Ecto neural progenitor cell (in vitro differentiated cells): ENCODE data around the gene CST9.
"Not testable (repeated sequence)": the region's sequence is repeated elsewhere in the genome, so short reads cannot be mapped to it uniquely, and the experiment has no call there.

Experiments used
- DNase-seq: peaks from one replicate; pipeline ENCODE4 v3.0.0-alpha.2; 2018; ENCODE audit warnings: low spot score

CST9 gene

DNA sequence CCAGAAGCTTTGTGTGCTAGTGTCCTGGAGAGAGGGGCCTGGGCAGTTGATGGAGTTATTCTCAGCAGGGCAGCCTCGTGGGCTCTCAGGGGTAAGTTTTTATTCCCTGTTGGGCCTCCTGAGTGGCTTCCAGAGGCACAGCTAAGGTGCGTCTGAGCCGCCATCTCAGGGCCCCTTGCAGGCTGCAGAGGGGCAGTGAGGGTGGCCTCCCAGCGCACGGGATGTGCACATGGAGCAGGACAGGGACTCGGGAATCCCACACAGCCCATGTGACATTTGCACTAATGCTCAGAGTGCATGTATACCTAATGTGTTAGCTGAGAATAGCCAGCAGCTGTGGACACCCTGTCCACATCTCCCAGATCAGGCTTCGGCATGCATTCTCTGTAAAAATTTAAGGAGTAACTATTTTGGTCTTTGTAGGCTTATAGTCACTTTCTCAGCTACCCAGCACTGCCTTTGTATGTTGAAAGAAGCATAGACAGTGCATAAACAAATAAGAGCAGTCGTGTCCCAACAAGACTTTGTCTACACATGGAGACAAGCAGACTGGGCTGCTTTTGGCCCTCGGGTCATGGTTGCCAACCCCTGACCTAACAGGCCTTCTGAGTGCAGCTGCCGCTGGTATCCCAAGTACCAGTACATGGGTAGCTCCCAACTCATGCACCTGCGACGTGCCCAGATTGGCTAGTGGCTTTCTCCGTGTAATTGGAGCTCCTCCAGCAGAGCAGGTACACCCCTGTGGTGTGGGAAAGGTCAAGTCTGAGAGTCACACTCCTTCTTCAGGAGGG lies 18.8 kb downstream of the CST9 start:
- DNase-seq = no peak

DNA sequence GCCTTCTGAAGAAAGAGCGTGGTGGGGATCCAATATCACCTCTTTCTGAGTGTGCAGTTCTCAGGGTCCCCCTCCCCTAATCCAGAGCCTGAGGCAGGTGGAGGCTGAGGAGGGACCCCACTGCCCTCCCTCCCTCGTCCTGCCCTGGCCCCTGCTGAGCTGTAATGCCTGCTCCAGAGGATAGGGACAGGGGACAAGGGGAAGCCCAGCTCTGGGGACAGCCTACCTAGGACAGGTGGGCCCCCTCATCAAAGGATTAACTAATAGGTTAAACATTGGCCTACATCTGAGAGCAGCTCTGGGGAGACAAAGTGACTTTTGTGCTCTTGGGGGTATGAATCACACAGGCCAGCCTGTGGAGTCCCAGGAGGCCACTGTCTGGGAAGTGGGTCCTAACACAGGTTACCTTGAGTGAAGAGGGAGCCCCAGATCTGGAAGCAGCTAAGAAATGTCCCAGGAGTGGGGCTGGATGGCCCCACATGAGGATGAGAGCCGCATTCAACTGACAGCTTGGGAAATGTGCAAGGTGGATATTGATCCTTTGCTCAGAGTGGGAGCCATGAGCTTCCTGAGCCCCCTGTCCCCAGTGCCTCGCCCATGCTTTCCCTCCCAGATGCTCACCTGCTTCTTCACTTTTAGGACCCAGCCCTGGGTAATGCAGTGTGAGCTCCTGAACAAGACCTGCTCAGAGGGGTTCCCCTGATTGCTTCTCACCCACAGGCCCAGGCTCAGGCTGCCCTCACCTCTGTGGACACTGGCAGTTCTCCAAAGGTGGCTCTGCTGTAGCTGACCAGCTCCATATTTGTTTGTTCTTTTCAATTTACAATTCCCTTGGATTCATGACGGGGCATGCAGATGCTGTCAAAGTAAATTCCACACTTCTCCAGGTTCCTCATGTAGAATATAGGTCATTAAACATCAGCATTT lies 19.6 kb downstream of the CST9 start:
- no peak for DNase-seq

DNA sequence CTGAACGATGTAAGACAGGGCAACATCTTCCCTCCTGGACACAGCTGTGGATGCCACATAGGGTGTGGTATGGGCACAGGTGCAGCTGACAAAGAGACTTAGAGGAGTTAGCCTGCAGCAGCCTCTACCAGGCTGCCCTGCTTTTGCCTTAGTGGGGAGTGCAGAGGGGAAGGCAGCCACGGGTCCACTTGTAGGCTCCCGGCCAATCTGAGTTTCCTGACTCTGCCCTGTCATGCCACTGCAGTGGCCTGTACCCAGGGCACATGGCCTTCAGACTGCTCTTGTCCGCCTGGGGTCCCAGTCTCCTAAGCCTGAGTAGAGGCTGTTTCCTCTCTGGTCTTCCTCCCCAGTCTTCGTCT lies 20.3 kb downstream of the CST9 start:
- DNase-seq = no peak

DNA sequence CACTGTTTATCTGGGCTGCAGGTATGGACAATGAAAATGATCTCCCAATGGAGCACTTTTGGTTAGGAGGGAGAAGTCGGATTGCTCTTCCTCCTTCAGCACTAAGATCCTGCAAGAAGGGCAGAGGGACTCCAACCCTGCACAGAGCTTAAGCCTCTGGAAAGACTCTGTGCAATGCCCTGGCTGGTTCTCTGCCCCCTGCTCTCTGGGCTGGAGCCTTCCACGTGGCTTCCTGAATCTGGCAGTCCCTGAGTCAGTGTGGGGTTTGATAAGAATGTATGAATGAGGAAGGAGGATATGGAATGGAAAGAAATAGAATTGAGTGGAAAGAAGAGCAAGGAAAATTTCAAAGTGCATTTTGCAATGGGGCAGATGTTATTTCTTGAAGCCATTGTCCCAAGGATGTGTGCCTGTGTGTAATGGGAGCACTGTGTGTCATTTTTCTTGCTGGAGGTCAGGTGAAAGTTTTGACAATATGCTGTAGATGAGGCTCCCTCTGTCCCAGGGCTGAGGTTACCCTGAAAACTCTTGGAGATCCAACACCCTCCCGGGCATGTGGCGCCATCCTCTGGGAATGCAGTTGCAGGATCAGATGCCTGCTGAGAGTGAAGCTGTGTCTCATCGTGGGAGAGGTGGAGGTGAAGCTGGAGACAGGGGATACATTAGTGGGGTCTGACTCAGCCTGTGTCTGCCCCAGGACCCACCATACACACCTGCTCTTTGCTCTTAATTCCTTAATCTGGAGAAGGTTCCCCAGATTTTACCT lies 21.1 kb downstream of the CST9 start:
- DNase-seq = no peak

DNA sequence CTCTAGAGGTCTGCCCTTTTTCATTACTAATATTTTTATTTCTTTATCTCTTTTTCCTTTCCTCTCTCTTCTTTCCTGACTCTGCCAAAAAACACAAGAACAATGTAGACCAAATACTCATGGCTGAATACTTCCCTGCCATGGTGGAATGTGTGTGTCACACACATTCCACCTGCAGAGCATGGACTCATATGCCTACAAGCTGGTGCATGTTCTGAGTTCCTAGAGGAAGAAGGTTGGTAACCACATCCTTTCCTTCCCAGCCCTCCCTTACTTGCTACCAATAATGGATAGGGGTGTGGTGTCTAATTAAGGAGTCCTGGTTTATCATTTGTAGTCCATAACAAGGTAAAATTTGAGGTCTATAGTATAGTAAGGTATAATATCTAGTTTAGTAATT lies 22.2 kb downstream of the CST9 start:
- DNase-seq = no peak

DNA sequence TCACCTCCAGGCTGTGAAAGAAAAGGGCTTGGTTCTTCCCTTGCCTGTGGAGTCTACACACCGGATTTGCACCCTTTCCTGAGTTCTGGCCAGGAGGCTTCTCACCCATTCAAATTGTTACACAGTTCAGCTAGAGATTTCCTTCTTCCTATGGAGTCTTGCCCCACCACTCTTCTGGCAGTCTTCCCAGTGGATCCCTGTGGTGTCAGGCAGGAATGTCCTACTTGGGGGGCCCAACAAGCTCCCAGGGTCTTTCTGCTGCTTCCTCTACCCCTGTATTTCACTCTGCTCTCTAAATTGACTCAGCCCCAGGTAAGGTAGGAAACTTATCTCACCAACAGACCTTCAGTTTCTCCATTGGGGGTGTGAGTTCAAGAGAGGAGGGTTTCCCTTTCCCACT lies 23.4 kb downstream of the CST9 start:
- no peak for DNase-seq

DNA sequence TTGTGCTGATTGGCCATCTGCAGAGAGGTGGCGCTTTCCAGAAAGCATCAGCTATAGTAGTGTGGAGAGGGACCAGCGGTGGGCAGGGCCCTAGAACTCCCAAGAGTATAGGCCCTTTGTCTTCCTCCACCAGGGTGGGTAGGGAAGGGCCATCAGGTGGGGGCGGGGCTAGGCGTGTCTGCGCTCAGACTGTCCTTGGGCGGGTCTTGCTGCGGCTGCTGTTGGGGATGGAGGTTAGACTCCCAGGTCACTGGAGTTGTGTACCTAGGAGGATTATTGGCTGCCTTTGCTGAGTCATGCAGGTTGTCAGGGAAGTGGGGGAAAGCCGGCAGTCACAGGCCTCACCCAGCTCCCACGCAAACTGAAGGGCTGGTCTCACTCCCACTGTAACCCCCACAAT lies 23.9 kb downstream of the CST9 start:
- not testable (repeated sequence) for DNase-seq

DNA sequence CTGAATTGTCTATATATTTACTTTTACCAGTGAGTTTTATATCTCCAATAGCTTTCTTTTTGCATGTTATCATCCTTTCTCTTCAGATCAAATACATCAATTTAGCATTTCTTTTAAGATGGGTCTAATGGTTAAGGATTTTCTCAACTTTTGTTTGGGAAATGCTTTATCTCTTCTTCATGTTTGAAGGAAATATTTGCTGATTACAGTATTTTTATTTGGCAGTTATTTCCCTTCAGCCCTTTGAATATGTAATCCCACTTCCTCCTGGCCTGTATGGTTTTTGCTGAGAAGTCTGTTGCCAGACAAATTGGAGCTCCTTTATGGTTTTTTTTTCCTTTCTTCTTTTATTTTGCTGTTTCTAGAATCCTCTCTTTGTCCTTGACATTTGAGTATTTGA lies 30.7 kb downstream of the CST9 start:
- DNase-seq = no peak

DNA sequence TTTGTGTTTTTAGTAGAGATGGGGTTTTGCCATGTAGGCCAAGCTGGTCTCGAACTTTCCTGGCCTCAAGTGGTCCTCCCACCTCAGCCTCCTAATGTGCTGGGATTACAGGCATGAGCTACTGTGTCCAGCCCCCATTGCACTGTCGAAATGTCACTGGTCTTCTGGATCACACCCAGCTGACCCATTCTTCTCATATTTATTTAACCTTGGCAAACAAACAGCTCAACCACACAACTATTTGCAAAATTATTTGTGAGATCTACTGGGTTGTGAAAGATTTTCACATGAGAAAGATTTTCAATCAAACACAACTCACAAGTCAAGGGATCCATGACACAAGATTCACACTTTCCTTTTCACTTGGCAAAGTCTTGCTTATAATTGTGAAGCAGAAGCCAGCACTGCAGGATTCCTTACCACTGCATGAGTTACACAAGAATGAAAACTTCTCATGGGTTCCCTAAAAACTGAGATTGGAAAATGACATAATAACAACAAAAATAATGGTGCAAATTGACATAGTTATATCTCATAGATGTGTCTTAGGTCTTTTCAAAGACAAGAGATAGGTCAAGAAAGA lies 35.4 kb downstream of the CST9 start:
- no peak for DNase-seq

DNA sequence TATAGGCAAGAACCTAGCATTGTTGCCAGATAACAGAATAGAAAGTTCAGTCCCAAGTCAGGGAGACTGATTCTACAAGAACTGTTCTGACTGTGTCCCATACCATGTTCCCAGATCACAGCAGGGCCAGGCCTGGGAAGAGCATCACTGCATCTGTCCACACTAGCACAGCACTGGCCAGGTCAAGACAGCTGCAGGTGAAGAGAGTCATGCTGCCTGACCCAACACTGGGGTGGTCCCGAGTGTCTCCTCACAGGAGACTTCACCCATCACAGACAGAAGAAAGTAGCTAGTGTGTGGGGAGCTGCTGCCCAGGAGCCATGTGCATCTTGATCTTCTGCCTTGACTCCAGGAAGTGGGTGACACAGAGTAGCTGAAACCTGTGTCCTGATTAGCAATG lies 36.1 kb downstream of the CST9 start:
- peak; percentile 29 for DNase-seq

DNA sequence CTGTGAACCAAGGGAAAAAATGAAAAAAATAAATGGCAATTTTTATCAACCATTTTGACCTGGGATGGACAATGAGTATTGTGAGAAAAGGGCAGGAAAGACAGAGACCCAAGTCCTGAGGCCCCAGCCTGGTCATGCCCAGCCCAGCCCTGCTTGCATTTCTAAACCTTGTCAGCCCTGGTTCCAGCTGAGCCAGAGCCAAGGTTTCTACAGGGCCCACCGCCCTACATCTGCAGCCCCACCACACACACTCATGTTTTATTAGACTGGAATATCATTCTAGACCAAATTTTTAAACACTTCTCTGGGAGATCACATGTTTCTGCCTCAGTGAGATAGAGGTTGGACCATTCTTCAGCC lies 36.8 kb downstream of the CST9 start:
- DNase-seq = no peak

DNA sequence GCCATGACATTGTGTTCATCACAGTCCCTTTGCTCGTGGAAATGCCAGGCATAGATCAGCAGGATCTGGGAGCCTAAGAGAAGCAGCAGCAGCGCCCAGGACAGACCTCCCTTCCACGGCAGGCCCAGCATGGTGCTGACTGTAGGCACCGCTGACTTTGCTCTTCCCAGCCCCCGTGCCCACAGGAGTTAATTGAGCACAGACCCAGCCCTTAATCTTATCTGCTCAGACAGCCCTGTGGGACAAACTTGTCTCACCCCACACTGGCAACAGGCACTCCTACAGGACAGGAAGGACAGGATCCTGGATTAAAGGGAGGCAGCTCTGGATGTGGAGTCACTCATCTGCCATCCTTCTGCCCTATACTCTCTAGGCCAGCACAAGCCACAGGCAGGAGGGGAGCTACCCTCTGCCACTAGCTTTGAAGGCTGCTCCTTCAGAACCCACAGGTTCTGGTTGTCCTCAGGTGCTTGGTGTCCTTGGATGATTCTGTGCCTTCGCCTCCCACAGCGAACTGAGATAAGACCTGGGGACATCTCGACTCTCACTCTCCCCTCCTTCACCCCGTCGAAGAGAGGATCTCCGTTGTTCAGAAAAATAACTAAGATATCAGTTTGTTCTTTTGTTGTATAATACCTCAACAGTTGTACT lies 37.3 kb downstream of the CST9 start, which contains the start of gene CST9L:
Gene CST9L, minus strand, starts transcription at position 165 of the 651 bp plus-strand sequence. Its CDS starts 34 bp downstream, at position 131.
- peak; percentile 37 for DNase-seq

DNA sequence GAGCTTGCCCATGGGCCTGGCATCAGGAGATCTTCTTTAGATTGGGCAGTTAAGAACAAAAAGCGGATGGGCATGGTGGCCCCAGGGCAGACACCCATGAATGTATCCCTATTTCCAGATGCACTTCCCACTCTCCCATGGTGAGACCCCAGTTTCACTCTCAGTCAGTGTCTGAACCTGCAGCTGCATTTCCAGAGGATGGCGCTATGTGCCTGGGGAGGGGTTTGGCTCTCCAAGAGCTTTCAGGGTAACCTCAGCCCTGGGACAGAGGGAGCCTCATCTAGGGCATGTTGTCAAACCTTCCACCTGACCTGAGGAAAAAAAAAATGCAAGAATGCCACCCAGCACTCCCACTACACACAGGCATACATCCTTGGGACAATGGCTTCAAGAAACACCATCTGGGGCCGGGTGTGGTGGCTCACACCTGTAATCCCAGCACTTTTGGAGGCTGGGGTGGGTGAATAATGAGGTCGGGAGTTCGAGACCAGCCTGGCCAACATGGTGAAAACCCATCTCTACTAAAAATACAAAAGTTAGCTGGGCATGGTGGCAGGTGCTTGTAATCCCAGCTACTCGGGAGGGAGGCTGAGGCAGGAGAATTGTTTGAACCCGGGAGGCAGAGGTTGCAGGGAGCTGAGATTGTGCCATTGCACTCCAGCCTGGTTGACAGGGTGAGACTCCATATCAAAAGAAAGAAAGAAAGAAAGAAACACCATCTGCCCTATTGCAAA lies 39.4 kb downstream of the CST9 start:
- DNase-seq = no peak

DNA sequence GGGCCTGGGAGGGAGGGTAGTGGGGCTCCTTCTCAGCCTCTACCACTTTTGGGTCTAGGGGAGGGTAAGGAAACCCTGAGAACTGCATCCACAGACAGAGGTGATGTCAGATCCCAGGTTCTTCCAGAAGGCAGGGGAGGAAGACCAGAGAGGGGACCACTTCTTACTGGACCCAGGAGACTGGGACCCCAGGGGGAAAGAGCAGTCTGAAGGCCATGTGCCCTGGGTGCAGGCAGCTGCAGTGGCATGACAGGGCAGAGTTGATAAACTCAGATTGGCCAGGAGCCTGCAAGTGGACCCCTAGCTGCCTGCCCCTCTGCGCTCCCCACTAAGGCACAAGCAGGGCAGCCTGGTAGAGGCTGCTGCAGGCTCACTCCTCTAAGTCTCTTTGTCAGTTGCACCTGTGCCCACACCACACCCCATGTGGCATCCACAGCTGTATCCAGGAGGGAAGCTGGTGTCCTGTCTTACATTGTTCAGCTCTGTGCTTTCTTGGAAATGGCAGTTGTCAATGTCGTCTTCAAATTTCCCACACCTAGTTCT lies 40.1 kb downstream of the CST9 start:
- DNase-seq = peak; percentile 29

DNA sequence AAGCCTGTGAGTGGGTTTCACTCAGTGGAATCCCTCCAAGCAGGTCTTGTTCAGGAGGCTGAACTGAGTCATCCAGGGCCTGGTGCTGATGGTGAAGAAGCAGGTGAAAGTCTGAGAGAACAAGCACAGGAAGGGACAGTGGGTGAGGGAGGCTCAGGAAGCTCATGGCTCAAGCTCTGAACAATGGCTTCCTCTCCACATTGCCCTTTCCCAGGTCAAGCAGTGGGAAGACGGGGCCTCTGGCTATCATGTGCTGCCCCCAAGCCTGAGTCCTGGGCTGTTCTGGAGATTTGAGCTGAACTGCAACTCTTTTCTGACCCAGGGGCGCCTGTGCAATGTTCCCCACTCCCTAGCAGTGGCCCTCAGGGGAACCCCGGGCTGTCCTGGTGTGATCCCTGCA lies 40.8 kb downstream of the CST9 start:
- DNase-seq = no peak

DNA sequence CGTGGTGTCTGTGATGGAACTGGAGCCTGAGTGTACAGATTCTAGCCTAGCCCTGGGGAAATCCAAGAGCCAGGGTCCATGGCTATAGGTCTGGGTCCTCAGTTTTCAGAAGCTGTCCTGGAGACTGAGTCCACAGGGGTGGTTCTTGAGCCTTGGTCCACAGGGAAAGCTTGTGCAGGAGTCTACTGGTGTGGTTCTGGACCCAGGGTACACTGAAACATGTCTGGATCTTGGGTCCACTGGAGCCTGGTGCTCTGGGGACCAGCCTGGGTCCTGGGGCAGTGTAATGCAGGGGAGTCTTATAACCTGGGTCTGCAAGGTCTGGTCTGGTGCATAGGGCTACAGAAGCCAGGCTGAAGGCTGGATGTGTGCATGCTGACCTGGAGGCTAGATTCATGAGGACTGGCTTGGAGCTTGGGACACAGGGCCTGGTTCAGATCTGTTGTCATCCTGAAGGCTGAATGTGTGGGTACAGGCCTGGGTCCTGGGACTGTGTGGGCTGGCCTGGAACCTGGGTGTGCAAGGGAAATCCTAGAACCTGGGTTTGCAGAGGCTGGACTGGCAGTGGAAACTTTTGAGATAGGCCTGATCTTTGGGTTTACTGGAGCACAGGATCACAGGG lies 42.9 kb downstream of the CST9 start:
- no peak for DNase-seq

DNA sequence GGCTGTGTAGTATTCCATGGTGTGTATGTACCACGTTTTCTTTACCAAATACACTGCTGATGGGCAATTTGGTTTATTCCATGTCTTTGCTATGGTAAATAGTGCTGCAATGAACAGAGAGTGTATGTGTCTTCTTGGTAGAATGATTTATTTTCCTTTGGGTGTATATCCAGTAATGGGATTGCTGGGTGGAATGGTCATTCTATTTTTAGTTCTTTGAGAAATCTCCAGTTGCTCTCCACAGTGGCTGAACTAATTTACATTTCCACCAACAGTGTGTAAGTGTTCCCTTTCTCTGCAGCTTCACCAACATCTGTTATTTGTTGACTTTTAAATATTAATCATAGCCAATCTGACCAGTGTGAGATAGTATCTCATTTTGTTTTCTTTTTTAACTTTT lies 51.3 kb downstream of the CST9 start:
- no peak for DNase-seq
